ENCODE measurements around the gene DNHD1. TPM values are rescaled to one million over a fixed set of nuclear protein-coding genes. Genes with fewer than 3 reads are reported as not detected.
A peak's percentile ranks its signal among the peaks of the same experiment; 100 is the strongest.

The DNHD1 gene
- total RNA-seq, 1 donor: 8.2 TPM

- no peak for DNase-seq (ENCODE audit: low read depth)
- no peak overlapping the region for H3K4me3 ChIP-seq (ENCODE audit: low read depth, low read length)
- TF ChIP-seq CTCF (IDR thresholded peaks at IDR 0.05; ENCODE audit: insufficient read depth, low read length): no peak
These were observed 29.5 kb downstream of the DNHD1 start for GRCh38 chr11:6526411-6527135.

GRCh38 chr11:6529266-6529665 is 32.2 kb downstream of the DNHD1 start:
- no peak for TF ChIP-seq CTCF (IDR thresholded peaks at IDR 0.05; ENCODE audit: insufficient read depth, low read length)
- no peak for DNase-seq (ENCODE audit: low read depth)
- H3K4me3 ChIP-seq (ENCODE audit: low read depth, low read length): no peak overlapping the region

- no peak for TF ChIP-seq CTCF (IDR thresholded peaks at IDR 0.05; ENCODE audit: insufficient read depth, low read length)
- no peak overlapping the region for H3K4me3 ChIP-seq (ENCODE audit: low read depth, low read length)
- DNase-seq (ENCODE audit: low read depth): no peak
These were observed 33.8 kb downstream of the DNHD1 start for GRCh38 chr11:6530848-6531247.

GRCh38 chr11:6531267-6531752 is 34.2 kb downstream of the DNHD1 start:
- DNase-seq (ENCODE audit: low read depth): peak; percentile 68
- H3K4me3 ChIP-seq (ENCODE audit: low read depth, low read length): no peak overlapping the region
- TF ChIP-seq CTCF (IDR thresholded peaks at IDR 0.05; ENCODE audit: insufficient read depth, low read length): peak; percentile 84

GRCh38 chr11:6538456-6538855 is 41.4 kb downstream of the DNHD1 start:
- no peak overlapping the region for H3K4me3 ChIP-seq (ENCODE audit: low read depth, low read length)
- no peak for TF ChIP-seq CTCF (IDR thresholded peaks at IDR 0.05; ENCODE audit: insufficient read depth, low read length)
- no peak for DNase-seq (ENCODE audit: low read depth)

- no peak for TF ChIP-seq CTCF (IDR thresholded peaks at IDR 0.05; ENCODE audit: insufficient read depth, low read length)
- H3K4me3 ChIP-seq (ENCODE audit: low read depth, low read length): no peak overlapping the region
These were observed 41.9 kb downstream of the DNHD1 start for GRCh38 chr11:6538945-6539344.

More at GRCh38 chr11:6538945-6539344, 41.9 kb downstream of the DNHD1 start:
- no peak for DNase-seq (ENCODE audit: low read depth)

Measured in fibroblast of the aortic adventitia (primary cell).